HL-60/S4 (cell line): ENCODE measurements around the gene CAPN13.

Source experiments
- in situ Hi-C: fragments of 300-500 bp; cut with MboI; formaldehyde crosslinking; loops from 2 replicates; pipeline ENCODE4 v1.14.3; 2022; ENCODE audit warnings: low sequenced_read_pairs

Gene CAPN13

GRCh38 chr2:30688956-30689401 is 118.3 kb downstream of the CAPN13 start:
- in situ Hi-C loops: no loop called here

GRCh38 chr2:30686669-30687068 is 120.6 kb downstream of the CAPN13 start:
- in situ Hi-C loops: no loop called here

GRCh38 chr2:30686000-30686399 is 121.2 kb downstream of the CAPN13 start:
- in situ Hi-C loops: no loop called here

DNA sequence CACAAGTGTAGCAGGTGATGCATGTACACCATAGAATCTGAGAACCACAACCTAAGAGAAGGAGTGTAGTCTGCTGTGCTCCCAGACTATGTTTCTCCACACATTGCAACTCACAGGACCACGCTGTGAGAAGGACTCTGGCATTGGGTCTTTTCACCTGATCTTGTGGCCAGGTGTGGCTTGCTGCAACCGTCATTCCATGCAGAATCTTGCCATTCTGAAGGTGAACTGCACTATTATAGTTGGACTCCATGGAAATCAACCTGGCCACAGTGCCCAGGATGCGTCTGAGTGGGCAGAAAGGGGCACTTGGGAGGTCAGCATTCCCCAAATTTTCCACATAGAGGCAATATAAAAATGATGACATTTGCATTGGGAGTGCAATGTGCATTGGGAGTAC is 122.2 kb downstream of the CAPN13 start:
- in situ Hi-C loops: no loop called here

GRCh38 chr2:30684516-30684915 is 122.7 kb downstream of the CAPN13 start:
- in situ Hi-C loops: no loop called here

GRCh38 chr2:30684026-30684425 is 123.2 kb downstream of the CAPN13 start:
- in situ Hi-C loops: no loop called here

DNA sequence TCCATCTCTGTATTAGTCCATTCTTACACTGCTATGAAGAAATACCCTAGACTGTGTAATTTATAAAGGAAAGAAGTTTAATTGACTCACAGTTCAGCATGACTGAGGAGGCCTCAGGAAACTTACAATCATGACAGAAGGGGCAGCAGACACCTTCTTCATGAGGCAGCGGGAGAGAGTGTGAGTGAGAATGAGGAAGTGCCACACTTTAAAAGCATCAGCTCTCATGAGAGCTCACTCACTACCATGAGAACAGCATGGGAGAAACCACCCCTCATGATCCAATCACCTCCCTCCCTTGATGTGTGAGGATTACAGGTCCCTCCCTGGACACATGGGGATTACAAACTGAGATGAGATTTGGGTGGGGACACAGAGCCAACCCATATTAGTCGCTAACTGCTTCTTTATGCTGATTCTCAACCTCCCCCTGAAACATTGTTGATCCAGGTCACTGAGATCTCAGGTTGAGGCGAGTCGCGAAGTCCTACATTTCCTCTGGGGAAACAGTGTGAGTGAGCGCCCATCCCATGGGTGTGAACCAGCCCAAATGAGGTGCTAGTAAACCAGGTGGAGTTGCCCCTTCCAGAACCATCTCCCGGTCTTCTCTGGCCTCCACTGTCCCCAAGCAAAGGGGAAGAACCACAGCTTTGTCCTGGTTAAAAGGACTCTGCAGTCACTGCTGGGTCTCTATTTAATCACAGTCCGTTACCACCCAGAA is 123.8 kb downstream of the CAPN13 start:
- in situ Hi-C loops: no loop called here

DNA sequence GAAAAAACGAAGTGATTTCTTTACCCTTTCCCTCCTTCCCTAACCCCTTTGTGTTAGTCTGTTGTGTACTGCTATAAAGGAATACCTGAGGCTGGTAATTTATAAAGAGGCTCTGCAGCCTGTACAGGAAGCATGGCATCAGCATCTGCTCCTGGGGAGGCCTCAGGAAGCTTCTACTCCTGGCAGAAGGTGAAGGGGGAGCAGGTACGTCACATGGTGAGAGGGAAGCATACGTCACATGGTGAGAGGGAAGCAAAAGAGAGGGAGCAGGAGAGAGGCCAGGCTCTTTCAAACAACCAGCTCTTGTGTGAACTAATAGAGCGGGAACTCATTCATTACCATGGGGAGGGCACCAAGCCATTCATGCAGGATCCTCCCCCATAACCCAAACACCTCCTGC is 126.2 kb downstream of the CAPN13 start:
- in situ Hi-C loops: no loop called here

DNA sequence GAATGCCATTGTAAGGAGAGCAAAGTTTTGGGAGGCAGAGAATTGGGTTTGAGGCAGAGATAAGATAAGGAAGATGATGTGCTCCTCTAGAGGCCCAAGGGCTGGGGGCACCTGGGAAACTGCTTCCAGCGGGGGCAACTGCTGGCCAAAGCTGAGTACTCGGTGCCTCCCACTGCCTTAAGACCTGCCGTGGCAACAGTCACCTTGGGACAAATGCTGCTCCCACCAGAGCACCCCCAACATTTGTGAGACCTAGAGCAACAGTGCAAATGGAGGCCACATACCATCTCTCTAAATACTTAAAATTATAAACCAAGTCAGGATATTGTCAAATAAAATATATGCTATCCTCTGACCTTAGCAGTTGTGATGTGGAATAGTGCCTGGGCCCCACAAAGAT is 127.1 kb downstream of the CAPN13 start:
- in situ Hi-C loops: no loop called here

DNA sequence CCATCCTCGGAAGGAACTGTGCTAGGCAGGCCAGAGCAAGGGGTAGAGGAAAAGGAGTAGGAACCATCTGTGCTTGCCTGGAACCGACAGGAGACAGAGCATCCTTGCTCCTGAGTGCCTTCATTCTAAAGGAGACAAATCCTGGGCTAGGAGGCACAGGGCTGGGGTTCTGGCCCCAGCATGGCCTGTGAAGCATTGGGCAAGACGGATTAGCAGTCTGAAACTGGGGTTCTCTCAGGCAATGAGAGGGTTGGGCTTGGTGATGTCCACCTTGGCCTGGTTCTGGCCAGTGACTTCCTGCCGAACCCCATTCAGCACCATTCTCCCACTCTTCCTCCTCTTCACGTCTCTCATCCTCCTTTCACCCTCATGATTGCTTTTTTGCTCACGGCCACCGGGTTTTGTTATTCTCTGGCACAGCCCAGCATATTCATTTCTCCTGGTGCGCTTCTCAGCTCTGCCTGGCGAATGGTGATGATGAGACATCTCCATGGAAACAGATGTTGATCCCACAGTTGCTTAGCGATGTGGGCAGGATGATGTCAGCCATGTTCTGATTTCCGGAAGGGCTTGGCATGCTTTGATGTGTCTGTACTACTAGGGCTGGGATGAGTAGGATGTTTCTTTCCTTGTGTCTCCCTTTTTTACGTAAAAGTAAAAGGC is 127.7 kb downstream of the CAPN13 start:
- in situ Hi-C loops: no loop called here

DNA sequence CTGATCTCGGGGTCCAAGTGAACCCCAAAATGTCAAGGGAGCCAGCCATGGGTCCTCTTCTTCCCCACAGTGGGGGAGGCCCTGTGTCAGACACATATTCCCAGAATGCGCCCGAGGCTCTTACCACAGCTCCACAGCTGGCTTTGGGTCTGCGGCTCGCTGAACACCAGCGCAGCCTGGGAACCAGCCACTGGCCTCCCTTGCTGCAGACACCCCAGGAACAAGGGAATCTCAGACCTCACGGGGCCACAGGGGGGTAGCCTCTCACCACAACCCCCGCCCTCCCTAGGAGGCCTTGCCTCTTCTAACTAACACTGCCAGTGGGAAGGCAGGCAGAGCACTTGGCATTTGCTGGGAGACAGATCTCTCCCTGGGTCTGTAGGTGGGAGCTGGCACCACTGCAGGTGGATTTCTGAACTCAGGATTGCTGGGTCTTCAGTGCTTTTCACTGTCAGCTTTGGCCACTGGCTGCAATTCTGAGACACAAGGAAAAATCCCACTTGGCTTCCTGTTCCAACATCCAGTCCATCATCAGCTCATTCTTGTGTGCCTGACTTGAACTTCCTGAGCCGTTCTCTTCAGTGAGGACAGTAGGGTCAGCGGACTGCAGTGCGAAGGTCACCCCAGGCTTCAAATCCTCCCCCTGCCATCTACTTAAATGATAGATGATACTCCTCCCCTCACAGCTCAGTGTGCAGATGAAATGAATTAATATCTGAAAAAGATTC is 128.7 kb downstream of the CAPN13 start:
- in situ Hi-C loops: no loop called here

DNA sequence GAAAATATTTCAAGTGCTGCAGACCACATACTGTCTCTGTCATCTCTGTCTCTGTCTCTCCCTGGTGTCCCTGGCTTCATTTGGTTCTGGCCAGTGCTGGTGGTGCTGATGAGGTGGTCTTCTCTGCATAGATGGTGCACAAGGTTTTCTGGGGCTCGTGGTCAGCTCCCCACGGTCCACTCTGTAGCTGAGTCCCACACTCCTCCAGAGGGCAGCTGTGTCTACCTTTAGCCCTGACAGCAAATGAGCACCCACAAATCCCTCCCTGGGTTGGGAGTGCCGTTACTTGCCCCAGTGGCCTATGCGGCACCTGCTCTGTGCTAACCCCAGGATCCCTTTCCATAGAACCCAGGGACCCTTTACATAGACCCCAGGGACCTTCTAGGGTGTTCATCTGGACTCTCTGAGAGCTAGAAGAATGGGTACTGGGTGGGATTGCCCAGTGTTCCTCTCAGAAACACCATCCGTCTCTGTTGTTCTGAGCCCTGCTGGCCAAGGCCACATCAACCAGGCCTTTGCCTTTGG is 129.3 kb downstream of the CAPN13 start:
- in situ Hi-C loops: no loop called here

- in situ Hi-C loops: no loop called here
Observed at GRCh38 chr2:30677231-30677630, 130.0 kb downstream of the CAPN13 start.

GRCh38 chr2:30675758-30676157 is 131.5 kb downstream of the CAPN13 start:
- in situ Hi-C loops: no loop called here

GRCh38 chr2:30673127-30673526 is 134.1 kb downstream of the CAPN13 start:
- in situ Hi-C loops: no loop called here
